ENCODE data around the gene USP40. TPM values are rescaled to one million over a fixed set of nuclear protein-coding genes. Genes with fewer than 3 reads are reported as not detected.

USP40 gene
- total RNA-seq, 1 donor from 2014 or later: 49.8 TPM

DNA sequence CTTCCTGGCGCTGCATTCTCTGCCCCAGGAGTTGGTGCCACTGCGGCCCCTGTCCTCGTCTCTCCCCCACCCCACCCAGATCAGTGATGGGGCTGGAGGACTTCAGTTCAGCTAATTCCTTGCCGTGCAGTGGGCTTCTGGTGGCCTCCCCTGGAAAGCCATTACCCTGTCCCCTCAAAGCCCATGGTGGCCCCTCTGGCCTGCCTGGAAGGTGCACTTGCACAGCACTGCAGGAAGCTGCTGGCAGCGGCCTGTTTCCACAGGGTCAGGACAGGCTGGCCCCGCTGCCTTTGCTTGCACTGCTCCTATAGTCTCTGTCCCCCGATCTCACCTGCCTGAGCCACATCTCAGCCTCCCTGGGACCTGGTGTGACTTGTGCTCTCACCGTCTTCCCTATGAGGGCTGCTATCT lies 105.1 kb downstream of the USP40 start:
- TF ChIP-seq, protein P1, sequence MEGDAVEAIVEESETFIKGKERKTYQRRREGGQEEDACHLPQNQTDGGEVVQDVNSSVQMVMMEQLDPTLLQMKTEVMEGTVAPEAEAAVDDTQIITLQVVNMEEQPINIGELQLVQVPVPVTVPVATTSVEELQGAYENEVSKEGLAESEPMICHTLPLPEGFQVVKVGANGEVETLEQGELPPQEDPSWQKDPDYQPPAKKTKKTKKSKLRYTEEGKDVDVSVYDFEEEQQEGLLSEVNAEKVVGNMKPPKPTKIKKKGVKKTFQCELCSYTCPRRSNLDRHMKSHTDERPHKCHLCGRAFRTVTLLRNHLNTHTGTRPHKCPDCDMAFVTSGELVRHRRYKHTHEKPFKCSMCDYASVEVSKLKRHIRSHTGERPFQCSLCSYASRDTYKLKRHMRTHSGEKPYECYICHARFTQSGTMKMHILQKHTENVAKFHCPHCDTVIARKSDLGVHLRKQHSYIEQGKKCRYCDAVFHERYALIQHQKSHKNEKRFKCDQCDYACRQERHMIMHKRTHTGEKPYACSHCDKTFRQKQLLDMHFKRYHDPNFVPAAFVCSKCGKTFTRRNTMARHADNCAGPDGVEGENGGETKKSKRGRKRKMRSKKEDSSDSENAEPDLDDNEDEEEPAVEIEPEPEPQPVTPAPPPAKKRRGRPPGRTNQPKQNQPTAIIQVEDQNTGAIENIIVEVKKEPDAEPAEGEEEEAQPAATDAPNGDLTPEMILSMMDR (IDR thresholded peaks at IDR 0.05; ENCODE audit: insufficient read depth, low read length, poor library complexity, severe bottlenecking): no peak
- no peak for DNase-seq (ENCODE audit: low read depth)
- H3K27me3 ChIP-seq (ENCODE audit: control insufficient read depth, insufficient read depth, low read length): no peaks in the 10 kb centered on the region
- no peaks in the 10 kb centered on the region for H3K36me3 ChIP-seq (ENCODE audit: control insufficient read depth, insufficient read depth, low read length)
- H3K4me3 ChIP-seq (ENCODE audit: low read depth, low read length): no peak overlapping the region

DNA sequence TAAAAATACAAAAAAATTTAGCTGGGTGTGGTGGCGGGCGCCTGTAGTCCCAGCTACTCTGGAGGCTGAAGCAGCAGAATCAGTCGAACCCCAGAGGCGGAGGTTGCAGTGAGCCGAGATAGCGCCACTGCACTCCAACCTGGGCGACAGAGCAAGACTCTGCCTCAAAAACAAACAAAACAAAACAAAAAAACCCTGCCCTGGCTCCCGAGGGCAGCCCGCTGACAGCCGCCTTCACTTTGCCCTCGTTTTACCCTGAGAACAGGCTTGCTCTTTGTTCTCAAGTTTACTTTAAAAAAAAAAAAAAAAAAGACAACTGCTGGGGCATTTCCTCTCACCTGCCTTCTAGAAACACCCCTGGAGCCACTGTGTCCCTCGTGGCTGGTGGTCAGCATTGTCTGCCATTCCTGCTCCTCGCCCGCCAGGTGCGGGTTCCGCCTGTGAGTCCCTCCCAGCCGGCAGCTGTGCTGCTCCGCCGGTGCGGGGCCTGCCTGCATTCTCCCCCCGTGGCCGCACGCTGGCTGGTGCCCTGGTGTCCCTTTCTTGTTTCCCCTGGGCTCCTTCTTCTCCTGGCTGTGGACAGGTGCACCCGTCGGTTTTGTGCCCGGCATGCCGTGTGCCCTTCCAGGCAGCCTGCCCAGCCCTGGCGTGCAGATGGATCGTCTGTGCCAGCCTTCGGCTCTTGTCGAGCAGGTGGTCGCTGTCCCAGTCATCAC lies 105.7 kb downstream of the USP40 start:
- Histone ChIP-seq H3K4me3 (ENCODE audit: low read depth, low read length) (no peak overlapping the region), H3K27me3 (ENCODE audit: control insufficient read depth, insufficient read depth, low read length) (no peaks in the 10 kb centered on the region), H3K36me3 (ENCODE audit: control insufficient read depth, insufficient read depth, low read length) (no peaks in the 10 kb centered on the region)
- DNase-seq (ENCODE audit: low read depth): no peak
- TF ChIP-seq, protein P1 (IDR thresholded peaks at IDR 0.05; ENCODE audit: insufficient read depth, low read length, poor library complexity, severe bottlenecking): no peak

DNA sequence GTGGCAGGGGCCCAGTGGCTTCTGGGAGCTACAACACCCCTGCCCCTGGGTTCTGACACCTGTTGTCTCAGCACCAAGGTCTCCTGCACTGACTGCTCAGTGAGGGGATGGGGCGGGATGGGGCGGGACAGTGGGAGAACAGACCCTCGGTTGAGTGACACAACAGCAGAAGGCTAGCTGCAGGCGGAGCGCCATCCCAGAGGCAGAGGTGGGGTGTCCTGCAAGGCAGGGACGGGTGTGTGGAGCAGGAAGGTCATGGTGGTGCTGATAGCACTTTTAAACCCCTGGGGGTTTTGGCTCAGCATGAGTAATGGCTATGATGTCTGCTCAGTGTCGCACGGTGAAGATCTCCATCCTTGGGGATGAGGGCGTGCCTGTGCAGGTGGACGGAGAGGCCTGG lies 107.2 kb downstream of the USP40 start:
- TF ChIP-seq, protein P1 (IDR thresholded peaks at IDR 0.05; ENCODE audit: insufficient read depth, low read length, poor library complexity, severe bottlenecking): no peak
- no peaks in the 10 kb centered on the region for H3K27me3 ChIP-seq (ENCODE audit: control insufficient read depth, insufficient read depth, low read length)
- no peaks in the 10 kb centered on the region for H3K36me3 ChIP-seq (ENCODE audit: control insufficient read depth, insufficient read depth, low read length)
- no peak overlapping the region for H3K4me3 ChIP-seq (ENCODE audit: low read depth, low read length)
- no peak for DNase-seq (ENCODE audit: low read depth)

DNA sequence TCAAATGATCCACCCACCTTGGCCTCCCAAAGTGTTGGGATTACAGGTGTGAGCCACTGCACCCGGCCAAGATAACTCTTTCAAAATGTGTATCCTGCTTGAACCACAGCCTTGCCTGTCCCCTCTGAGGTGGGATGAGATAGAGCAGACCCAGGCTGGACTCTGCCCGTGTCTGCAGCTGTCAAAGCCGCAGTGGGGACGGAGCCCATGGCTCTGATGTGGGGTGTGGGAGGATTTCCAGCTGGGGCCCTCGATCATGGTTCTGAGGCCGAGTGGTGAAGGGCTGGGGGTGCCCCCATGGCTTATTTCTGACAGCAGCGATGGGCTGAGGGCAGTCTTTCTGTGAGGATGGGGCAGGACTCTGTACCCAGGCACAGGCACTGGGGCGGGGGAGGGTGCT lies 107.8 kb downstream of the USP40 start:
- Histone ChIP-seq H3K36me3 (ENCODE audit: control insufficient read depth, insufficient read depth, low read length) (no peaks in the 10 kb centered on the region), H3K4me3 (ENCODE audit: low read depth, low read length) (no peak overlapping the region), H3K27me3 (ENCODE audit: control insufficient read depth, insufficient read depth, low read length) (no peaks in the 10 kb centered on the region)
- no peak for DNase-seq (ENCODE audit: low read depth)
- TF ChIP-seq, protein P1 (IDR thresholded peaks at IDR 0.05; ENCODE audit: insufficient read depth, low read length, poor library complexity, severe bottlenecking): no peak

DNA sequence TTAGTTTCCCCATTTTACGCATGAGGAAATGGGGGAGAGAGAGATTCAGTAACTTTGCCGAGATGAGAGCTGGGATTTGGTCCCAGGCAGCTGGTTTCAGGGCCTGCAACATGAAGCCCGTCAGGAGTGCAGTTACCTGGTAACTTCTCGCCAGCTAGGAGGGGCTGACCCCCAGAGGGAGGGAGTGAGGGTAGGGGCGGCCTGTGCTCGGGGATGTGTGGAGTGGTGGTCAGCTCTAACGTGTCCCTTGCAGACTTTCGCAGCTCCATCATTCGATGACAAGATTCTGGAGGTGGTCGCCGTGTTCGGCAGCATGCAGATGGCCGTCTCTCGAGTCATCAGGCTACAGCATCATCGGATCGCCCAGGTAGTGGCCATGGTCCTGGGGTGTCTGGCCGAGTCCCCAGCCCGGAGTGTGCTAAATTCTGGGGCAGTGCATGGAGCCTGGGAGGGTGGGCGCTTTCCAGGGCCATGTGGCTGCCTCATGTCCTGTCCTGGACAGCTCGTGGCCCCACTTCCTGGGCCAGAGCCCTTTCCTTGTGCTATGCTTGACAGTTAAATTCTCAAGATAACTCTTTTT lies 108.5 kb downstream of the USP40 start:
- TF ChIP-seq, protein P1 (IDR thresholded peaks at IDR 0.05; ENCODE audit: insufficient read depth, low read length, poor library complexity, severe bottlenecking): no peak
- Histone ChIP-seq H3K4me3 (ENCODE audit: low read depth, low read length) (no peak overlapping the region), H3K36me3 (ENCODE audit: control insufficient read depth, insufficient read depth, low read length) (no peaks in the 10 kb centered on the region)

DNA sequence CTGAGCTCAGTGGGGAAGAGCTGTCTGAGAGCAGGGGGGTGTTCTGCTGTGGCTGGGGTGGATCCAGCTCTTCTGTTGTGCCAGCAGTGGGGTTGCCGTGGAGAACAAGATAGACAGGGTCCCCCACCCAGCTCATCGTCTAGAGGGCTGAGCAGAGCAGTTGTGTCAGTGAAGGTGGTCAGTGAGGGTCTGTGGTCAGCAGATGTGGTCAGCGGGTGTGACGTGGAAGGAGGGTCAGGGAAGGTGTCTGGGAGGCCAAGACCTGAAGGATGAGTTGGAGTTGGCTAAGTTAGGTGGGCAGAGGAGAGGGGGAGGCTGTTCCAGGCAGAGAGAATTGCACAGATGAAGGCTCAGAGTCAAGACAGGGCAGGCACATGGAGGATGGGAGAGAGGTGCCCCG lies 109.2 kb downstream of the USP40 start:
- Histone ChIP-seq H3K27me3 (ENCODE audit: control insufficient read depth, insufficient read depth, low read length) (no peaks in the 10 kb centered on the region), H3K36me3 (ENCODE audit: control insufficient read depth, insufficient read depth, low read length) (no peaks in the 10 kb centered on the region), H3K4me3 (ENCODE audit: low read depth, low read length) (no peak overlapping the region)
- DNase-seq (ENCODE audit: low read depth): no peak
- TF ChIP-seq, protein P1 (IDR thresholded peaks at IDR 0.05; ENCODE audit: insufficient read depth, low read length, poor library complexity, severe bottlenecking): no peak

More for the DNA sequence above, 108.5 kb downstream of the USP40 start:
- DNase-seq (ENCODE audit: low read depth): no peak
- no peaks in the 10 kb centered on the region for H3K27me3 ChIP-seq (ENCODE audit: control insufficient read depth, insufficient read depth, low read length)

Measured in kidney epithelial cell (primary cell).